Left kidney (tissue), 1 donor: Measurements from ENCODE around the gene OR1N1. TPM values are rescaled to one million over a fixed set of nuclear protein-coding genes. Genes with fewer than 3 reads are reported as not detected.

Experiments
- polyA plus RNA-seq: library from polyadenylated mRNA; unstranded; fragments of 120-200 nt; gene quantifications from one replicate; pipeline ENCODE4 v1.2.1, GENCODE V29; 2013; ENCODE audit not compliant: insufficient read length

OR1N1 gene
- polyA plus RNA-seq, 1 donor = not detected

Other genes starting within 250 kb of the OR1N1 start
- 3.8 TPM for gene PTGS1, start 156.3 kb downstream of the OR1N1 start, polyA plus RNA-seq
- gene OR1J1, start 49.4 kb downstream of the OR1N1 start, polyA plus RNA-seq = not detected
- gene OR1J2, start 16.5 kb downstream of the OR1N1 start, polyA plus RNA-seq = not detected
- not detected for gene OR1J4, start 8.2 kb downstream of the OR1N1 start, polyA plus RNA-seq
- not detected for gene OR1N2, start 25.8 kb upstream of the OR1N1 start, polyA plus RNA-seq
- gene OR1L8, start 56.1 kb upstream of the OR1N1 start, polyA plus RNA-seq = 0.12 TPM
- not detected for gene OR1Q1, start 87.4 kb upstream of the OR1N1 start, polyA plus RNA-seq
- gene OR1B1, start 130.3 kb upstream of the OR1N1 start, polyA plus RNA-seq = not detected
- not detected for gene OR1L1, start 134.4 kb upstream of the OR1N1 start, polyA plus RNA-seq
- gene OR1L3, start 147.8 kb upstream of the OR1N1 start, polyA plus RNA-seq = not detected
- not detected for gene OR1L4, start 196.7 kb upstream of the OR1N1 start, polyA plus RNA-seq
- gene OR1L6, start 215.0 kb upstream of the OR1N1 start, polyA plus RNA-seq = not detected